ENCODE results near the gene PDIA6.
A peak's percentile ranks its signal among the peaks of the same experiment; 100 is the strongest.

The PDIA6 gene

GRCh38 chr2:10812362-10813162 lies at the start of gene PDIA6:
PDIA6 (minus strand) TSS chr2:10812785; CDS start chr2:10812696, 89 bp downstream.
- DNase-seq: peak; percentile 98

GRCh38 chr2:10862330-10862729 lies 49.7 kb upstream of the PDIA6 start:
- DNase-seq: no peak

GRCh38 chr2:10861765-10862164 lies 49.2 kb upstream of the PDIA6 start:
- DNase-seq: no peak

GRCh38 chr2:10860814-10861325 lies 48.3 kb upstream of the PDIA6 start:
- no peak for DNase-seq

GRCh38 chr2:10860081-10860813 lies 47.7 kb upstream of the PDIA6 start:
- DNase-seq: no peak

- no peak for DNase-seq
Observed at GRCh38 chr2:10859278-10859677, 46.7 kb upstream of the PDIA6 start.

GRCh38 chr2:10848541-10848940 lies 36.0 kb upstream of the PDIA6 start:
- no peak for DNase-seq

GRCh38 chr2:10847008-10847407 lies 34.4 kb upstream of the PDIA6 start:
- no peak for DNase-seq

- no peak for DNase-seq
Observed at GRCh38 chr2:10846110-10846861, 33.7 kb upstream of the PDIA6 start.

GRCh38 chr2:10845640-10846039 lies 33.1 kb upstream of the PDIA6 start:
- no peak for DNase-seq

- peak; percentile 41 for DNase-seq
Observed at GRCh38 chr2:10844097-10844496, 31.5 kb upstream of the PDIA6 start.

- no peak for DNase-seq
Observed at GRCh38 chr2:10842506-10842905, 29.9 kb upstream of the PDIA6 start.

GRCh38 chr2:10841547-10842219 lies 29.1 kb upstream of the PDIA6 start:
- DNase-seq: no peak

- DNase-seq: peak; percentile 50
Observed at GRCh38 chr2:10839813-10840212, 27.2 kb upstream of the PDIA6 start.

GRCh38 chr2:10838734-10839133 lies 26.1 kb upstream of the PDIA6 start:
- no peak for DNase-seq

- no peak for DNase-seq
Observed at GRCh38 chr2:10837298-10838266, 25.0 kb upstream of the PDIA6 start.

- DNase-seq: peak; percentile 74
Observed at GRCh38 chr2:10835052-10835970, 22.7 kb upstream of the PDIA6 start.

- peak; percentile 18 for DNase-seq
Observed at GRCh38 chr2:10834068-10834655, 21.6 kb upstream of the PDIA6 start.

GRCh38 chr2:10833021-10833420 lies 20.4 kb upstream of the PDIA6 start:
- no peak for DNase-seq

Data from hematopoietic multipotent progenitor cell treated with erythropoietin and hydrocortisone succinate and interleukin-3 and kit ligand, for 4 days (in vitro differentiated cells).